ENCODE results near the gene CDKL4. TPM values are rescaled to one million over a fixed set of nuclear protein-coding genes. Genes with fewer than 3 reads are reported as not detected.

Gene CDKL4
- total RNA-seq, 2 donors from 2014 or later, result 0.24 TPM; not detected in 1

DNA sequence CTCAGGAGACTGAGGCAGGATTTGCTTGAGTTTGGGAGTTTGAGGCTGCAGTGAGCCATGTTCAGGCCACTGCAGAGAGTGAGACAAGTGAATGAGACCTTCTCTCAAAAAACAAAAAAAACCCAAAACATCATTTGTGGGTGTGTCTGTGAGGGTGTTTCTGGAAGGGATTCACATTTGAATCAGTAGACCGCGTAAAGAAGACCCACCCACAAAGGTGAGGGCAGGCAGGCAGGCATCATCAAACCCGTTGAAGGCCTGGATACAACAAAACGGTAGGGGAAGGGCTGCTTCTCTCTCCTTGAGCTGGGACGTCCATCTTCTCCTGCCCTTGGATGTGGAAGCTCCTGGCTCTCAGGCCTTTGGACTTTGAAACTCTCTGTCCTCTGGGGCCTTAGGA, 25.4 kb downstream of the CDKL4 start:
- no peaks in the 10 kb centered on the region for H3K4me1 ChIP-seq (ENCODE audit: control insufficient read depth, insufficient read depth, low read length)
- no peak overlapping the region for H3K27ac Mint-ChIP-seq
- H3K4me1 Mint-ChIP-seq, result peaks cover 8% of the 10 kb centered on the region
- H3K9me3 Mint-ChIP-seq, result no peaks in the 10 kb centered on the region
- H3K9ac ChIP-seq (ENCODE audit: extremely low read depth, low read length, poor library complexity, severe bottlenecking), result no peak overlapping the region
- H3K4me3 Mint-ChIP-seq, result no peak overlapping the region
- no peaks in the 10 kb centered on the region for H3K9me3 ChIP-seq (ENCODE audit: control insufficient read depth, low read length)
- no peak overlapping the region for H3K4me3 ChIP-seq (ENCODE audit: low read length)
- no peaks in the 10 kb centered on the region for H3K27me3 ChIP-seq (ENCODE audit: control insufficient read depth, insufficient read depth, low read length, poor library complexity, severe bottlenecking)
- DNase-seq, result no peak
- 95 to 100% methylated on average over 4 to 5 of the region's 5 CpGs for WGBS, 2 experiments (ENCODE audit: insufficient coverage in 1 of 2, insufficient read length in 1 of 2)
- TF ChIP-seq CTCF (conservative IDR thresholded peaks at IDR 0.05), result no peak
- H3K27me3 Mint-ChIP-seq (ENCODE audit: insufficient read depth), result no peaks in the 10 kb centered on the region
- no peaks in the 10 kb centered on the region for H3K36me3 Mint-ChIP-seq (ENCODE audit: low read depth)
- H3K36me3 ChIP-seq (ENCODE audit: control insufficient read depth, insufficient read depth, low read length), result no peaks in the 10 kb centered on the region
- no peak overlapping the region for H3K27ac ChIP-seq (ENCODE audit: low read depth, low read length)

DNA sequence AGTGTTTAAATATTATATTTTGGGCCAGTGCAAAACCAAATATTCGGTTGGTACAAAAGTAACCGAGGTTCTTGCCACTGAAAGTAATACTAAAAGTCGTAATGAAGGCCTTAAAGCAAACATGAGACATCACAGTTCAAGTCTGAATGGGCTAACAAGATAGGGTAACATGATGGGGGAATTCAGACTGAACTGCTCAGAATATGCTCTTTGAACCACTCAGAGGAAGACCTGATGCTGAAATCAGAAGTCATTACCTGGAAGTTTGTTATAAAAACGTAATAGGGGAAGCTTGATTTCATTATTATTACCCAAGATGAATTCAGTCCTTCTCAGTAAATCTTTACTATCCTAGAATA, 26.6 kb downstream of the CDKL4 start:
- Histone ChIP-seq H3K36me3 (ENCODE audit: control insufficient read depth, insufficient read depth, low read length) (no peaks in the 10 kb centered on the region), H3K27me3 (ENCODE audit: control insufficient read depth, insufficient read depth, low read length, poor library complexity, severe bottlenecking) (no peaks in the 10 kb centered on the region), H3K4me3 (ENCODE audit: low read length) (no peak overlapping the region), H3K9me3 (ENCODE audit: control insufficient read depth, low read length) (no peaks in the 10 kb centered on the region), H3K4me1 (ENCODE audit: control insufficient read depth, insufficient read depth, low read length) (no peaks in the 10 kb centered on the region), H3K9ac (ENCODE audit: extremely low read depth, low read length, poor library complexity, severe bottlenecking) (no peak overlapping the region), H3K27ac (ENCODE audit: low read depth, low read length) (no peak overlapping the region)
- H3K9me3 Mint-ChIP-seq, result peaks cover 1% of the 10 kb centered on the region
- WGBS, 2 experiments (ENCODE audit: insufficient coverage in 1 of 2, insufficient read length in 1 of 2), result 91 to 93% methylated on average over 4 of the region's 4 CpGs
- H3K27ac Mint-ChIP-seq, result no peak overlapping the region
- DNase-seq, result no peak
- H3K36me3 Mint-ChIP-seq (ENCODE audit: low read depth), result no peaks in the 10 kb centered on the region
- no peak overlapping the region for H3K4me3 Mint-ChIP-seq
- peaks cover 8% of the 10 kb centered on the region for H3K4me1 Mint-ChIP-seq
- no peaks in the 10 kb centered on the region for H3K27me3 Mint-ChIP-seq (ENCODE audit: insufficient read depth)
- TF ChIP-seq CTCF (conservative IDR thresholded peaks at IDR 0.05), result no peak

GRCh38 chr2:39216346-39217191, 27.2 kb downstream of the CDKL4 start:
- peaks cover 1% of the 10 kb centered on the region for H3K9me3 Mint-ChIP-seq
- no peak overlapping the region for H3K4me3 Mint-ChIP-seq
- no peaks in the 10 kb centered on the region for H3K4me1 ChIP-seq (ENCODE audit: control insufficient read depth, insufficient read depth, low read length)
- H3K4me3 ChIP-seq (ENCODE audit: low read length), result no peak overlapping the region
- H3K4me1 Mint-ChIP-seq, result peaks cover 8% of the 10 kb centered on the region
- no peaks in the 10 kb centered on the region for H3K27me3 ChIP-seq (ENCODE audit: control insufficient read depth, insufficient read depth, low read length, poor library complexity, severe bottlenecking)
- no peaks in the 10 kb centered on the region for H3K36me3 ChIP-seq (ENCODE audit: control insufficient read depth, insufficient read depth, low read length)
- no peaks in the 10 kb centered on the region for H3K9me3 ChIP-seq (ENCODE audit: control insufficient read depth, low read length)
- 81 to 86% methylated on average over 11 to 12 of the region's 12 CpGs for WGBS, 2 experiments (ENCODE audit: insufficient coverage in 1 of 2, insufficient read length in 1 of 2)
- no peaks in the 10 kb centered on the region for H3K27me3 Mint-ChIP-seq (ENCODE audit: insufficient read depth)
- no peak overlapping the region for H3K27ac ChIP-seq (ENCODE audit: low read depth, low read length)
- TF ChIP-seq CTCF (conservative IDR thresholded peaks at IDR 0.05), result no peak
- no peak overlapping the region for H3K9ac ChIP-seq (ENCODE audit: extremely low read depth, low read length, poor library complexity, severe bottlenecking)
- H3K27ac Mint-ChIP-seq, result no peak overlapping the region
- DNase-seq, result no peak
- no peaks in the 10 kb centered on the region for H3K36me3 Mint-ChIP-seq (ENCODE audit: low read depth)
